ENCODE results near the gene GALNT10.

Gene GALNT10

GRCh38 chr5:154370119-154370518 is 179.6 kb downstream of the GALNT10 start:
- no peak for TF ChIP-seq CTCF (IDR thresholded peaks at IDR 0.05; ENCODE audit: insufficient read depth, low read depth, low read length, missing control alignments)
- no peak for DNase-seq (ENCODE audit: low read depth)
- H3K4me3 ChIP-seq (ENCODE audit: low read length), result no peak overlapping the region

- no peak overlapping the region for H3K4me3 ChIP-seq (ENCODE audit: low read length)
- no peak for DNase-seq (ENCODE audit: low read depth)
- TF ChIP-seq CTCF (IDR thresholded peaks at IDR 0.05; ENCODE audit: insufficient read depth, low read depth, low read length, missing control alignments), result no peak
Observed at GRCh38 chr5:154370813-154371212, 180.3 kb downstream of the GALNT10 start.

GRCh38 chr5:154371687-154372086 is 181.2 kb downstream of the GALNT10 start:
- no peak overlapping the region for H3K4me3 ChIP-seq (ENCODE audit: low read length)
- TF ChIP-seq CTCF (IDR thresholded peaks at IDR 0.05; ENCODE audit: insufficient read depth, low read depth, low read length, missing control alignments), result no peak
- DNase-seq (ENCODE audit: low read depth), result peak; percentile 84

GRCh38 chr5:154372661-154373060 is 182.1 kb downstream of the GALNT10 start:
- no peak for DNase-seq (ENCODE audit: low read depth)
- H3K4me3 ChIP-seq (ENCODE audit: low read length), result no peak overlapping the region
- TF ChIP-seq CTCF (IDR thresholded peaks at IDR 0.05; ENCODE audit: insufficient read depth, low read depth, low read length, missing control alignments), result no peak

- no peak for TF ChIP-seq CTCF (IDR thresholded peaks at IDR 0.05; ENCODE audit: insufficient read depth, low read depth, low read length, missing control alignments)
- H3K4me3 ChIP-seq (ENCODE audit: low read length), result no peak overlapping the region
- no peak for DNase-seq (ENCODE audit: low read depth)
Observed at GRCh38 chr5:154373326-154373725, 182.8 kb downstream of the GALNT10 start.

- no peak for TF ChIP-seq CTCF (IDR thresholded peaks at IDR 0.05; ENCODE audit: insufficient read depth, low read depth, low read length, missing control alignments)
- DNase-seq (ENCODE audit: low read depth), result no peak
- no peak overlapping the region for H3K4me3 ChIP-seq (ENCODE audit: low read length)
Observed at GRCh38 chr5:154373729-154374179, 183.2 kb downstream of the GALNT10 start.

- TF ChIP-seq CTCF (IDR thresholded peaks at IDR 0.05; ENCODE audit: insufficient read depth, low read depth, low read length, missing control alignments), result no peak
- H3K4me3 ChIP-seq (ENCODE audit: low read length), result no peak overlapping the region
- DNase-seq (ENCODE audit: low read depth), result no peak
Observed at GRCh38 chr5:154374264-154374663, 183.7 kb downstream of the GALNT10 start.
